ENCODE data around the gene MSL2. TPM values are rescaled to one million over a fixed set of nuclear protein-coding genes. Genes with fewer than 3 reads are reported as not detected.
A peak's percentile ranks its signal among the peaks of the same experiment; 100 is the strongest.

MSL2 gene
- total RNA-seq, 1 experiment from 2014 or later, result 28.5 TPM

GRCh38 chr3:136141891-136142290 lies 54.2 kb downstream of the MSL2 start:
- Histone ChIP-seq H3K9me3 (no peaks in the 10 kb centered on the region), H3K27me3 (replicated peaks; ENCODE audit: control insufficient read depth, insufficient read depth, low read length) (no peaks in the 10 kb centered on the region), H3K4me1 (peaks cover 13% of the 10 kb centered on the region), H3K4me3 (ENCODE audit: low read depth, low read length) (no peak overlapping the region), H3K36me3 (ENCODE audit: control insufficient read depth, insufficient read depth, low read length) (no peaks in the 10 kb centered on the region)
- intact Hi-C loops (cut with micrococcal nuclease; ENCODE audit: unreplicated experiment), result no loop called here
- no peak for TF ChIP-seq CTCF (IDR thresholded peaks at IDR 0.05; ENCODE audit: insufficient read depth in 1 of 2, low read depth in 1 of 2, low read length in 1 of 2, severe bottlenecking in 1 of 2, unreplicated experiment in 1 of 2)
- Mint-ChIP-seq H3K4me1 (ENCODE audit: low read depth, unreplicated experiment) (peaks cover 21% of the 10 kb centered on the region), H3K27me3 (ENCODE audit: insufficient read depth, unreplicated experiment) (no peaks in the 10 kb centered on the region), H3K27ac (ENCODE audit: unreplicated experiment) (peak overlapping the region; percentile 13), H3K4me3 (ENCODE audit: unreplicated experiment) (no peak overlapping the region), H3K36me3 (ENCODE audit: insufficient read depth, unreplicated experiment) (peaks cover 40% of the 10 kb centered on the region), H3K9me3 (ENCODE audit: unreplicated experiment) (no peaks in the 10 kb centered on the region)
- POLR2A ChIA-PET, result interaction anchor here (1.0 kb wide), 1 partner anchor 1768 kb away, joined by 3 read pairs; the partner anchor contains the start of gene AMOTL2
- DNase-seq, result no peak
- CTCF ChIA-PET, result no interaction called here
- BruUV-seq (replicated peaks), result no TSS peak

- Histone ChIP-seq H3K9me3 (no peaks in the 10 kb centered on the region), H3K36me3 (ENCODE audit: control insufficient read depth, insufficient read depth, low read length) (no peaks in the 10 kb centered on the region), H3K4me1 (peaks cover 16% of the 10 kb centered on the region), H3K27me3 (replicated peaks; ENCODE audit: control insufficient read depth, insufficient read depth, low read length) (no peaks in the 10 kb centered on the region), H3K4me3 (ENCODE audit: low read depth, low read length) (no peak overlapping the region)
- intact Hi-C loops (cut with micrococcal nuclease; ENCODE audit: unreplicated experiment), result no loop called here
- TF ChIP-seq CTCF (IDR thresholded peaks at IDR 0.05; ENCODE audit: insufficient read depth in 1 of 2, low read depth in 1 of 2, low read length in 1 of 2, severe bottlenecking in 1 of 2, unreplicated experiment in 1 of 2), result no peak
- CTCF ChIA-PET, result no interaction called here
- Mint-ChIP-seq H3K27me3 (ENCODE audit: insufficient read depth, unreplicated experiment) (no peaks in the 10 kb centered on the region), H3K4me3 (ENCODE audit: unreplicated experiment) (no peak overlapping the region), H3K36me3 (ENCODE audit: insufficient read depth, unreplicated experiment) (peaks cover 39% of the 10 kb centered on the region), H3K9me3 (ENCODE audit: unreplicated experiment) (no peaks in the 10 kb centered on the region), H3K27ac (ENCODE audit: unreplicated experiment) (peak overlapping the region; percentile 13), H3K4me1 (ENCODE audit: low read depth, unreplicated experiment) (peaks cover 19% of the 10 kb centered on the region)
- POLR2A ChIA-PET, result interaction anchor here (1.0 kb wide), 1 partner anchor 1767 kb away, joined by 3 read pairs; the partner anchor contains the start of gene AMOTL2
- DNase-seq, result no peak
- BruUV-seq (replicated peaks), result no TSS peak
Measured at GRCh38 chr3:136141291-136141785, 54.8 kb downstream of the MSL2 start.

GRCh38 chr3:136136454-136136853 lies 59.7 kb downstream of the MSL2 start:
- H3K4me1 Mint-ChIP-seq (ENCODE audit: low read depth, unreplicated experiment), result peaks cover 17% of the 10 kb centered on the region
- H3K9me3 ChIP-seq, result no peaks in the 10 kb centered on the region
- no peak overlapping the region for H3K4me3 Mint-ChIP-seq (ENCODE audit: unreplicated experiment)
- no peaks in the 10 kb centered on the region for H3K27me3 ChIP-seq (replicated peaks; ENCODE audit: control insufficient read depth, insufficient read depth, low read length)
- H3K36me3 Mint-ChIP-seq (ENCODE audit: insufficient read depth, unreplicated experiment), result peaks cover 8% of the 10 kb centered on the region
- H3K27ac Mint-ChIP-seq (ENCODE audit: unreplicated experiment), result no peak overlapping the region
- H3K4me1 ChIP-seq, result peaks cover 7% of the 10 kb centered on the region
- no TSS peak for BruUV-seq (replicated peaks)
- H3K36me3 ChIP-seq (ENCODE audit: control insufficient read depth, insufficient read depth, low read length), result no peaks in the 10 kb centered on the region
- ChIA-PET CTCF (no interaction called here), POLR2A (interaction anchor here (0.6 kb wide), 1 partner anchor 17 kb away, joined by 10 read pairs; no protein-coding TSS in a partner anchor)
- H3K9me3 Mint-ChIP-seq (ENCODE audit: unreplicated experiment), result no peaks in the 10 kb centered on the region
- TF ChIP-seq CTCF (IDR thresholded peaks at IDR 0.05; ENCODE audit: insufficient read depth in 1 of 2, low read depth in 1 of 2, low read length in 1 of 2, severe bottlenecking in 1 of 2, unreplicated experiment in 1 of 2), result no peak
- H3K4me3 ChIP-seq (ENCODE audit: low read depth, low read length), result no peak overlapping the region
- intact Hi-C loops (cut with micrococcal nuclease; ENCODE audit: unreplicated experiment), result no loop called here
- no peak for DNase-seq
- no peaks in the 10 kb centered on the region for H3K27me3 Mint-ChIP-seq (ENCODE audit: insufficient read depth, unreplicated experiment)

Measured in Caco-2 (cell line).